ENCODE data around the gene RANBP10. TPM values are rescaled to one million over a fixed set of nuclear protein-coding genes. Genes with fewer than 3 reads are reported as not detected.

Gene RANBP10
- total RNA-seq, 1 experiment from 2014 or later, result 15.6 TPM

DNA sequence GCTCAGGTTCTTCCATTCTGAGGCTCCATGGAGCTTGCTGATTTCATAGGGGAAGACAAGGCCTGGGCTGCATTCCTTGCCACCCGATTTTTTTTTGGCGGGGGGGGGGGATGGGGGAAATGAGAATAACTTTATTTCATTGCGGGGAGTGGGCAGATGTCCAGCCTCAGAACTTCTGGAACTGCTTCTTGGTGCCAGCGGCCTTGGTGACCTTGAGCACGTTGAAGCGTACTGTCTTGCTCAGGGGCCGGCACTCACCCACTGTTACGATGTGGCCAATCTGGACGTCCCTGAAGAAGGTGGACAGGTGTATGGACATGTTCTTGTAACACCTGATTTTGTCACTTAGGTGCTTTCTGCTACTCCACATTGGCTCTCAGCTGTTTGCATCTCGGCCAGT is 49.4 kb upstream of the RANBP10 start:
- peaks cover 46% of the 10 kb centered on the region; the same call in 1 of the 2 replicates for H3K79me2 ChIP-seq (ENCODE audit: insufficient read depth, low read length)
- no peak overlapping the region for H4K91ac ChIP-seq (ENCODE audit: insufficient read length, low read depth, low read length)
- Mint-ChIP-seq H3K9me3 (no peaks in the 10 kb centered on the region), H3K4me1 (peaks cover 37 to 46% of the 10 kb centered on the region in 2 experiments), H3K27ac (peak overlapping the region in 1 of 3 experiments; percentile 81; a peak in 1 of 7 replicates), H3K36me3 (ENCODE audit: insufficient read depth in 1 of 3, low read depth in 3 of 3) (peaks cover 9 to 27% (median 20%) of the 10 kb centered on the region in 3 experiments; a peak in 6 of 7 replicates), H3K27me3 (ENCODE audit: low read depth) (no peaks in the 10 kb centered on the region), H3K4me3 (peak overlapping the region in 1 of 2 experiments; percentile 57; a peak in 1 of 5 replicates)
- no peaks in the 10 kb centered on the region for H4K20me1 ChIP-seq (ENCODE audit: control insufficient read depth, insufficient read depth, insufficient read length)
- H3K4ac ChIP-seq (ENCODE audit: low read depth, low read length), result no peak overlapping the region
- H2BK20ac ChIP-seq (ENCODE audit: low read depth, low read length, poor library complexity, severe bottlenecking), result no peak overlapping the region
- no peak overlapping the region for H2AK5ac ChIP-seq (ENCODE audit: insufficient read length, low read length)
- WGBS (ENCODE audit: extremely low coverage, insufficient read length, low lambda C conversion rate), result no CpG with 5 or more reads among the region's 10 CpGs
- H3K4me1 ChIP-seq (ENCODE audit: insufficient read depth, low read length), result peaks cover 6% of the 10 kb centered on the region; the same call in 1 of the 2 replicates
- H3K27me3 ChIP-seq (ENCODE audit: insufficient read depth, low read length), result no peaks in the 10 kb centered on the region
- no peak overlapping the region for H2BK5ac ChIP-seq (ENCODE audit: insufficient read length, low read length)
- H2BK15ac ChIP-seq (ENCODE audit: low read depth, low read length), result no peak overlapping the region
- H3K9me3 ChIP-seq (ENCODE audit: control insufficient read depth, low read depth, low read length), result no peaks in the 10 kb centered on the region
- H3K27ac ChIP-seq (ENCODE audit: insufficient read length, low read depth, low read length), result no peak overlapping the region
- TF ChIP-seq, protein P1, sequence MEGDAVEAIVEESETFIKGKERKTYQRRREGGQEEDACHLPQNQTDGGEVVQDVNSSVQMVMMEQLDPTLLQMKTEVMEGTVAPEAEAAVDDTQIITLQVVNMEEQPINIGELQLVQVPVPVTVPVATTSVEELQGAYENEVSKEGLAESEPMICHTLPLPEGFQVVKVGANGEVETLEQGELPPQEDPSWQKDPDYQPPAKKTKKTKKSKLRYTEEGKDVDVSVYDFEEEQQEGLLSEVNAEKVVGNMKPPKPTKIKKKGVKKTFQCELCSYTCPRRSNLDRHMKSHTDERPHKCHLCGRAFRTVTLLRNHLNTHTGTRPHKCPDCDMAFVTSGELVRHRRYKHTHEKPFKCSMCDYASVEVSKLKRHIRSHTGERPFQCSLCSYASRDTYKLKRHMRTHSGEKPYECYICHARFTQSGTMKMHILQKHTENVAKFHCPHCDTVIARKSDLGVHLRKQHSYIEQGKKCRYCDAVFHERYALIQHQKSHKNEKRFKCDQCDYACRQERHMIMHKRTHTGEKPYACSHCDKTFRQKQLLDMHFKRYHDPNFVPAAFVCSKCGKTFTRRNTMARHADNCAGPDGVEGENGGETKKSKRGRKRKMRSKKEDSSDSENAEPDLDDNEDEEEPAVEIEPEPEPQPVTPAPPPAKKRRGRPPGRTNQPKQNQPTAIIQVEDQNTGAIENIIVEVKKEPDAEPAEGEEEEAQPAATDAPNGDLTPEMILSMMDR (conservative IDR thresholded peaks at IDR 0.05), result no peak
- H3K9ac ChIP-seq (ENCODE audit: extremely low read depth, insufficient read length, low read length), result no peak overlapping the region
- H3K18ac ChIP-seq (ENCODE audit: insufficient read length, low read depth, low read length), result no peak overlapping the region
- no peak overlapping the region for H3K56ac ChIP-seq (ENCODE audit: insufficient read length, low read depth, low read length)
- no peak overlapping the region for H4K8ac ChIP-seq (replicated peaks; ENCODE audit: insufficient read length, low read depth, low read length)
- no peak overlapping the region for H2BK120ac ChIP-seq (ENCODE audit: low read depth, low read length, poor library complexity, severe bottlenecking)
- H2BK12ac ChIP-seq (ENCODE audit: insufficient read length, low read depth, low read length), result no peak overlapping the region
- no peaks in the 10 kb centered on the region for H3K23me2 ChIP-seq (ENCODE audit: insufficient read length, low read depth, low read length, poor library complexity, severe bottlenecking)
- no peak overlapping the region for H3K4me2 ChIP-seq (ENCODE audit: insufficient read depth, insufficient read length, low read length)
- H4K5ac ChIP-seq (ENCODE audit: insufficient read length, low read depth, low read length), result no peak overlapping the region
- no peak for DNase-seq
- no peak overlapping the region for H3T11ph ChIP-seq (ENCODE audit: low read length)
- H3K23ac ChIP-seq (ENCODE audit: insufficient read length, low read depth, low read length), result no peak overlapping the region
- no peak overlapping the region; the same call in 1 of the 2 replicates for H3K14ac ChIP-seq (ENCODE audit: insufficient read depth, low read length)
- H3K79me1 ChIP-seq (ENCODE audit: insufficient read depth, low read depth, low read length, poor library complexity, severe bottlenecking), result peaks cover 2% of the 10 kb centered on the region
- no peak overlapping the region for H2AFZ ChIP-seq (ENCODE audit: low read length)
